Measurements from ENCODE around the gene PRM2. TPM values are rescaled to one million over a fixed set of nuclear protein-coding genes. Genes with fewer than 3 reads are reported as not detected.

Gene PRM2
- total and polyA plus RNA-seq, 5 donors, result not detected

GRCh38 chr16:11257131-11257938 lies 18.9 kb downstream of the PRM2 start:
- DNase-seq (peak; percentile 77 to 88 (median 83)), ATAC-seq (peak; percentile 71 to 77)
- Histone ChIP-seq H3K27me3 (ENCODE audit: control insufficient read depth, insufficient read depth) (no peaks in the 10 kb centered on the region), H3K4me1 (ENCODE audit: control insufficient read depth, insufficient read depth, low read length) (peaks cover 10% of the 10 kb centered on the region), H3K27ac (ENCODE audit: low read length) (peak overlapping the region; percentile 96), H3K9me3 (ENCODE audit: control insufficient read depth, low read length) (no peaks in the 10 kb centered on the region), H3K4me3 (ENCODE audit: low read length) (peak overlapping the region; percentile 95)
- 24% methylated on average over 21 of the region's 21 CpGs for WGBS
- intact Hi-C loops (cut with DNase I), result loop anchor here (2.0 to 10.0 kb wide), 8 partner anchors 100 to 887 kb away; no protein-coding TSS in a partner anchor

- Histone ChIP-seq H3K27ac (ENCODE audit: low read length) (peak overlapping the region; percentile 96), H3K27me3 (ENCODE audit: control insufficient read depth, insufficient read depth) (no peaks in the 10 kb centered on the region), H3K4me3 (ENCODE audit: low read length) (peak overlapping the region; percentile 95), H3K4me1 (ENCODE audit: control insufficient read depth, insufficient read depth, low read length) (peaks cover 10% of the 10 kb centered on the region), H3K9me3 (ENCODE audit: control insufficient read depth, low read length) (no peaks in the 10 kb centered on the region)
- peak; percentile 78 to 90 (median 89) for DNase-seq
- under 1% methylated on average over 32 of the region's 32 CpGs for WGBS
- intact Hi-C loops (cut with DNase I), result loop anchor here (2.0 to 10.0 kb wide), 8 partner anchors 101 to 888 kb away; no protein-coding TSS in a partner anchor
- ATAC-seq, result peak; percentile 57 to 75
Measured at GRCh38 chr16:11256661-11257130, 19.6 kb downstream of the PRM2 start.

GRCh38 chr16:11255737-11256660 lies 20.3 kb downstream of the PRM2 start, which contains the start of gene SOCS1:
TSS of gene SOCS1 (minus strand) at chr16:11256204. CDS start at chr16:11255478, 726 bp downstream.
- no peaks in the 10 kb centered on the region for H3K9me3 ChIP-seq (ENCODE audit: control insufficient read depth, low read length)
- peaks cover 10% of the 10 kb centered on the region for H3K4me1 ChIP-seq (ENCODE audit: control insufficient read depth, insufficient read depth, low read length)

GRCh38 chr16:11254913-11255736 lies 21.2 kb downstream of the PRM2 start:
- Histone ChIP-seq H3K9me3 (ENCODE audit: control insufficient read depth, low read length) (no peaks in the 10 kb centered on the region), H3K27ac (ENCODE audit: low read length) (no peak overlapping the region), H3K4me1 (ENCODE audit: control insufficient read depth, insufficient read depth, low read length) (peaks cover 10% of the 10 kb centered on the region), H3K4me3 (ENCODE audit: low read length) (peak overlapping the region; percentile 95), H3K27me3 (ENCODE audit: control insufficient read depth, insufficient read depth) (no peaks in the 10 kb centered on the region)
- WGBS, result 3% methylated on average over 105 of the region's 105 CpGs
- intact Hi-C loops (cut with DNase I), result loop anchor here (2.0 to 10.0 kb wide), 8 partner anchors 100 to 890 kb away; no protein-coding TSS in a partner anchor
- peak; percentile 42 to 74 (median 73) for DNase-seq
- no peak for ATAC-seq

More at GRCh38 chr16:11255737-11256660, 20.3 kb downstream of the PRM2 start, which contains the start of gene SOCS1:
- Histone ChIP-seq H3K27me3 (ENCODE audit: control insufficient read depth, insufficient read depth) (no peaks in the 10 kb centered on the region), H3K4me3 (ENCODE audit: low read length) (peak within 1 kb of the TSS; percentile 95), H3K27ac (ENCODE audit: low read length) (peak within 1 kb of the TSS; percentile 96)
- WGBS, result under 1% methylated on average over 100 of the region's 100 CpGs
- ATAC-seq (peak; percentile 81 to 86), DNase-seq (peak; percentile 84 to 93 (median 93))
- intact Hi-C loops (cut with DNase I), result loop anchor here (2.0 to 10.0 kb wide), 8 partner anchors 101 to 889 kb away; no protein-coding TSS in a partner anchor

- WGBS, result 65% methylated on average over 29 of the region's 29 CpGs
- Histone ChIP-seq H3K4me1 (ENCODE audit: control insufficient read depth, insufficient read depth, low read length) (peaks cover 10% of the 10 kb centered on the region), H3K4me3 (ENCODE audit: low read length) (peak overlapping the region; percentile 95), H3K27me3 (ENCODE audit: control insufficient read depth, insufficient read depth) (no peaks in the 10 kb centered on the region), H3K9me3 (ENCODE audit: control insufficient read depth, low read length) (no peaks in the 10 kb centered on the region), H3K27ac (ENCODE audit: low read length) (no peak overlapping the region)
- intact Hi-C loops (cut with DNase I), result loop anchor here in 3 of 4 donors (2.0 to 10.0 kb wide), 5 partner anchors 99 to 891 kb away; no protein-coding TSS in a partner anchor
- DNase-seq, result peak in 1 of 3 donors; percentile 60
- ATAC-seq, result no peak
Measured at GRCh38 chr16:11253995-11254912, 22.0 kb downstream of the PRM2 start.

GRCh38 chr16:11253009-11253994 lies 23.0 kb downstream of the PRM2 start:
- Histone ChIP-seq H3K27me3 (ENCODE audit: control insufficient read depth, insufficient read depth) (no peaks in the 10 kb centered on the region), H3K4me3 (ENCODE audit: low read length) (no peak overlapping the region), H3K9me3 (ENCODE audit: control insufficient read depth, low read length) (no peaks in the 10 kb centered on the region), H3K4me1 (ENCODE audit: control insufficient read depth, insufficient read depth, low read length) (peaks cover 6% of the 10 kb centered on the region), H3K27ac (ENCODE audit: low read length) (no peak overlapping the region)
- DNase-seq (no peak), ATAC-seq (no peak)
- intact Hi-C loops (cut with DNase I), result loop anchor here in 3 of 4 donors (10.0 kb wide), 4 partner anchors 99 to 891 kb away; no protein-coding TSS in a partner anchor
- WGBS, result 80% methylated on average over 5 of the region's 5 CpGs

- no peak for DNase-seq
- no peaks in the 10 kb centered on the region for H3K27me3 ChIP-seq (ENCODE audit: control insufficient read depth, insufficient read depth)
- no peak overlapping the region for H3K27ac ChIP-seq (ENCODE audit: low read length)
- intact Hi-C loops (cut with DNase I), result loop anchor here in 3 of 4 donors (10.0 kb wide), 4 partner anchors 98 to 892 kb away; no protein-coding TSS in a partner anchor
- WGBS, result 88% methylated on average over 8 of the region's 8 CpGs
- ATAC-seq, result no peak
- peaks cover 6% of the 10 kb centered on the region for H3K4me1 ChIP-seq (ENCODE audit: control insufficient read depth, insufficient read depth, low read length)
- no peak overlapping the region for H3K4me3 ChIP-seq (ENCODE audit: low read length)
- no peaks in the 10 kb centered on the region for H3K9me3 ChIP-seq (ENCODE audit: control insufficient read depth, low read length)
Measured at GRCh38 chr16:11252482-11252931, 23.8 kb downstream of the PRM2 start.

Data from right cardiac atrium (tissue), 5 donors.